ENCODE results near the gene GPR68.
A peak's percentile ranks its signal among the peaks of the same experiment; 100 is the strongest.
"Not testable (repeated sequence)": the region's sequence is repeated elsewhere in the genome, so short reads cannot be mapped to it uniquely, and the experiment has no call there.

The GPR68 gene

GRCh38 chr14:91250912-91251311 lies 6.4 kb upstream of the GPR68 start:
- peak; percentile 40 for DNase-seq
- H3K36me3 ChIP-seq, result no peaks in the 10 kb centered on the region
- H3K4me1 ChIP-seq, result peaks cover 21% of the 10 kb centered on the region

DNA sequence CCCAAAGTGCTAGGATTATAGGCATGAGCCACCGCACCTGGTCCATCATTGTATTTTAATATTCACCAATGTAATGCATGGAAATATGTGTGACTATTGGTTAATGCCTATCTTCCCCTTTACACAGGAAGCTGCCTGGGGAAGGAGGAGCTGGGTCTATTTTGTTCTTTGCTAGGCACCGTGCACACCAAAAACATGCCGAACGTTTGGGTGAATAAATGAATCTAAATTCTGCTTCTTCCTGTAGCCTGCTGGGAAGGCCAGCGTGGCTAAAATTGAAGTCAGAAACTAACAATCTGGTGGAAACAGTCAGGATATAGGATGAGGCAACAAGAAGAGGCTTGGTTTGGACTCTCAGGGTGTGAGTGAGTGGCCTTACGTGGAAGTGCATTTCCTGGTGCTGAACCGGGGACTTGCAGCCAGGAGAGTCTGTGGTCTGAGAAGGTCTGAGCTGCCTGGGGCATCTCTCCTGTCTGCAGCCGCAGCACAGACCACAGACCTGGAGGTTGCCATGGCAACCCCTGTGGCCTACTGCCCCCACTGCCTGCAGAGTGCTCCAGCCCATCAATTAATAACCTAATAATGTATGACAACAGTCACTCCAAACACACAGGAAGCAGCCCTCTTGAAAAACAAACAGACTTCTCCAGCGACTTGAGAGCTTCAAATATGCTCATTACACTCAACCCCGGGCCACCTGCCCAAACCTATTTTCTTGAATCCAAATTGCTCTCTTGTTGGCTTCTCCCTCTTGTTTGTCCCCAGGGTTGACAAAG lies 5.5 kb upstream of the GPR68 start:
- peak; percentile 28 for TF ChIP-seq CTCF (IDR thresholded peaks at IDR 0.05; ENCODE audit: low read depth, low read length)
- Histone ChIP-seq H3K4me1 (peaks cover 19% of the 10 kb centered on the region), H3K9me3 (no peaks in the 10 kb centered on the region), H3K36me3 (no peaks in the 10 kb centered on the region), H3K4me3 (ENCODE audit: low read depth, low read length) (peak overlapping the region; percentile 24), H3K27me3 (no peaks in the 10 kb centered on the region)
- peak; percentile 96 for DNase-seq

More at GRCh38 chr14:91250912-91251311, 6.4 kb upstream of the GPR68 start:
- Histone ChIP-seq H3K4me3 (ENCODE audit: low read depth, low read length) (peak overlapping the region; percentile 10), H3K9me3 (no peaks in the 10 kb centered on the region), H3K27me3 (no peaks in the 10 kb centered on the region)
- no peak for TF ChIP-seq CTCF (IDR thresholded peaks at IDR 0.05; ENCODE audit: low read depth, low read length)

DNA sequence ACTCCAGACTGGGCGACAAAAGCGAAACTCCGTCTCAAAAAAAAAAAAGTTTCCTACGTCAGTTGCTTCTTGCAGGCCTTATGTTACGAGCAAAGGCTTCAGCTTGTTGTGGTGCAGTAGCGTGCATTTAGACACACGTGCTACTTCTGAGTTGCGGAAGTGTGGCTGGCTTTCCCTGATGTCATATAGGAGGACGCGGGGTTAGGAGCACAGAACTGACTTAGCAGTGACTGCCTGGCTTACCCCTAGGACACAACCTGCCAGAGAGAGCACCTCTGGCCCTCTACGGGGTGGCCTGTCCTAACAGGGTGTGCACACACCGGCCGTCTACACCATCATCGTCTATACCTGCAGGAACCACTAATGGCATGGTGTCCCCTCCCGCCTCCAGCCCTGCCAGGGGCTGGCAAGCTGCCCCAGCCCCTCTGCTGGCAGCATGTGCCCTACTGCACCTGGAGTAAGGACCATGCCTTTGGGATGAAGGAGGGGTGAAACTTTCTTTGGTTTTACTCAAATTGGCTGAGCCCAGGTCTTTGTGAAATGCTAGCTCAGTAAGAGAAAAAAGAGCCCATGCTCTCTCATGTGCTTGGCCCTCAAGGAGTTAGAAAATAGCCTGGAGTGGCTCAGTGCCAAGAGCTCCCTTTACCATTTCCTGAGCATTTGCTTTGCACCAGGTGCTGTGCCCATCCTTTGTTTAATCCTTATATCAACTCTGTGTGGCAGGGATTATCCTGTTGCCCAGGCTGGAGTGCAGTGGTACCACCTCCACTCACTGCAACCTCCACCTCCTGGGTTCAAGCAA lies 1.7 kb upstream of the GPR68 start:
- Histone ChIP-seq H3K36me3 (no peaks in the 10 kb centered on the region), H3K9me3 (no peaks in the 10 kb centered on the region), H3K4me1 (peaks cover 20% of the 10 kb centered on the region), H3K27me3 (no peaks in the 10 kb centered on the region), H3K4me3 (ENCODE audit: low read depth, low read length) (no peak overlapping the region)
- TF ChIP-seq CTCF (IDR thresholded peaks at IDR 0.05; ENCODE audit: low read depth, low read length), result no peak
- no peak for DNase-seq

GRCh38 chr14:91245616-91246015 lies 1.1 kb upstream of the GPR68 start:
- not testable (repeated sequence) for H3K36me3 ChIP-seq; H3K27me3 ChIP-seq; H3K4me3 ChIP-seq (ENCODE audit: low read depth, low read length); H3K9me3 ChIP-seq; DNase-seq
- peaks cover 14% of the 10 kb centered on the region for H3K4me1 ChIP-seq

- DNase-seq, result no peak
- H3K36me3 ChIP-seq, result no peaks in the 10 kb centered on the region
- no peaks in the 10 kb centered on the region for H3K9me3 ChIP-seq
- H3K4me1 ChIP-seq, result peaks cover 12% of the 10 kb centered on the region
- H3K4me3 ChIP-seq (ENCODE audit: low read depth, low read length), result no peak overlapping the region
- H3K27me3 ChIP-seq, result no peaks in the 10 kb centered on the region
- TF ChIP-seq CTCF (IDR thresholded peaks at IDR 0.05; ENCODE audit: low read depth, low read length), result no peak
Measured at GRCh38 chr14:91245029-91245428, 525 bp upstream of the GPR68 start.

GRCh38 chr14:91243074-91243471 lies 1.4 kb downstream of the GPR68 start:
- H3K4me1 ChIP-seq, result peaks cover 7% of the 10 kb centered on the region; the same call in 1 of the 2 replicates
- no peak for DNase-seq
- H3K27me3 ChIP-seq, result no peaks in the 10 kb centered on the region
- TF ChIP-seq CTCF (IDR thresholded peaks at IDR 0.05; ENCODE audit: low read depth, low read length), result no peak
- H3K9me3 ChIP-seq, result no peaks in the 10 kb centered on the region
- H3K4me3 ChIP-seq (ENCODE audit: low read depth, low read length), result no peak overlapping the region
- no peaks in the 10 kb centered on the region for H3K36me3 ChIP-seq
